PC-3 (cell line): ENCODE measurements around the gene FAR2.

Experiments used
- CTCF ChIP-seq: fragments of 300-600 bp; sonication (generic); conservative IDR thresholded peaks from 2 replicates; pipeline ENCODE4 v1.5.1; 2017; ENCODE audit warnings: antibody characterized with exemption, low read depth, mild to moderate bottlenecking, low read length
- EZH2phosphoT487 ChIP-seq: fragments of 300-600 bp; sonication (generic); IDR thresholded peaks from 2 replicates; pipeline ENCODE4 v1.6.1; 2018; ENCODE audit warnings: mild to moderate bottlenecking, antibody characterized with exemption, low read length, borderline replicate concordance

GRCh38 chr12:29242921-29243431 lies 93.9 kb downstream of the FAR2 start:
- TF ChIP-seq CTCF (no peak), EZH2phosphoT487 (no peak)
